Testis (tissue), 2 donors: ENCODE measurements around the gene SLC15A1.

Source experiments
- CTCF ChIP-seq, 3 experiments: fragments of 450-650 bp in 2 of 3; fragments of 200-600 bp in 1 of 3; sonication (generic) in 1 of 3; IDR thresholded peaks; one replicate each; pipeline ENCODE4 v1.5.1; 2016 to 2019; ENCODE audit warnings: antibody characterized with exemption in 3 of 3, mild to moderate bottlenecking in 2 of 3, moderate library complexity in 1 of 3
- POLR2A ChIP-seq: fragments of 450-650 bp; IDR thresholded peaks from one replicate; pipeline ENCODE4 v1.6.1; 2017; ENCODE audit warnings: antibody characterized with exemption, mild to moderate bottlenecking, moderate library complexity

GRCh38 chr13:98686270-98686669, 66.2 kb downstream of the SLC15A1 start:
- TF ChIP-seq POLR2A (no peak), CTCF (IDR thresholded peaks at IDR 0.05) (no peak)
